Activated T-cell treated with anti-CD3 and anti-CD28 coated beads, Interleukin-2, amount 50 U/mL, for 48 hours (primary cell): ENCODE measurements around the gene FAM204A.

ENCODE experiments used
- DNase-seq, 2 experiments: peaks; one replicate each; pipeline ENCODE4 v3.0.0-alpha.2; 2020

The FAM204A gene

DNA sequence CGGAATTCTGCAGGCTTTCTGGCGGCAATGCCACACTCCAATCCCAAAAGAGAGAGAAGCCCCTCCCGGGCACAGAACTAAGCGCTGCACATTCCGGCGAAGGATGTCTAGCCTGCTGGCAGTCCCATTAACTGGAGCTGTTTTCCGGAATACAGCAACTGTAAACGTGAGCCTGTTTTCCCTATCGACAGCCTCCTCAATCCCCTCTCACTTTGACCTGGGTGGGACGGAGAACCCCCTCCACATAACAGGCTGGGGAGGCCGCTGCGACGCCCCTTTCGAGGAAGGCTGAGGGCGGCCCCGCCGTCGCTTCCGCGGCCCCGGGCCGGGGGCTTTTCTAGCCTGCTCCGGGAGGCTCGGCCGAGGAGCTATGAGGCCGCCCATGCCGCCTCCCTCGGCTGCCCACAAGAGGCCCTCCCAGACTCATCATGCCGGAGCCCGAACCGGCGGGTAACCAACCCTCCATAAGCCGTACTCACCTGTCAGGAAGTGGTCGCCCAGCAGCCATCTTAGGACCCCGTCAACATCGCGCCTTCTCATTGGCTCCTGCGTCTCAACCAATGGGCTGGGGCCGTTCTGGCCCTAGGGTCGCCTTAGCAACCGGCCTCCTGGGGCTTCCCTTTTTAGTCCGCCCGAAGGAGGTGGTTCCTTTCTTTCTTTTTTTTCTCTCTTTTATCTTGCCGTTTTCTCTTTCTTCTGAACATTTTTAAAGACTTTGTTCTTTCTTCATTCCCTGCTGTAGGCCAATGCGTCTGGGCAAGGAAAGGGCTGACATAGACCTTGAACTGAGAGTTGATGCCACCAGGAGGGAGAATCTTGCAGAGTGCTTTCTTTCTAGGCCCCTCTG lies at the start of gene FAM204A:
Gene FAM204A (minus strand): TSS at position 534 of the 847 bp plus-strand sequence. CDS start 5,909 bp downstream, outside the sequence.
- DNase-seq, result peak; percentile 96 to 97

DNA sequence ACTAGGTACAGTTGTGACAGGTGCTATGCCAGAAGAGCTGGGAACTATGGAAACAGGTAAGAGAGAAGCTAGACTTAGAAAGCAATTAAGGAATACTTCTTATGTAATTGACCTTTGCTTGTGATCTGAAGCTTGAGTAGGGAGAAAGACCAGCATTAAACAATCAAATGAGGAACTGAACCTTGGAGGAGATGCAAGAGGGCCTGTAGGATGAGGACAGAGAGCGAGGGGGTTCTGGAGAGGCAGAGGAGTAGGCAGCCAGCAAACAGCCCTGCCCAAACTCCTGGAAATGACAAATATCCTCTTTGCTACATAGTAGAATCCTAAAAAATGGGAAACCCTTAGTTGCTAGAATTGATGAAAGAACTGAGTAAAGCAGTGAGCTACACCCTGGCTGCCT lies 41.6 kb upstream of the FAM204A start:
- DNase-seq, result no peak

DNA sequence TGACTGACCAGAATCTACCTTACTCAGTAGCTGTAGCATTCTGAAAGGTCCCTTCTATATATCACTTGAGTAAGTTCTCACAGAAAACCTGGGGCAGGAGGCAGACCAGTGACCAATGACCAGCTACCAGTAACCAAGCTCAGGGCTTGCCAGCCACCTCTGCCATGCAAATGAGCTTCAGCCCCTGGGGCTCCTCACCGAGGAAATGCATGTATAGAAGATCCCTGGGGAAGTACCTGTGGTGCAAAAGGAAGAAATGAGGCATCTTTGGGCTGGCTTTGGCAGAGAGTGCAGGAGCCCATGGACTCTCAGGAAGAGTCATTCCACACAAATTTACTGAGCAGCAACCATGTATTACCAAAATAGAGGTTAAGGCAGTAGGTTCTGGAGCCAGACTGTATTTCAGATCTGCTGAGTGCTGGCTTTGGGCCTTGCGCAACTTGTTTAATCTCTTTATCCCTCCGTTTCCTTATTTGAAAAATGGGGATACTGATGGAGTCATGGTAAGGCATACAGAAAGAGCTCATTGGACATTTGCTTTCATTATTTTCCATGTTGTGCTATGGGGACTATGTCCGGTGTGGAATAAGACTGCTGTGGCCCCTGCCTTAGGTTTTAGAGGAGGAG lies 41.1 kb upstream of the FAM204A start:
- no peak for DNase-seq

DNA sequence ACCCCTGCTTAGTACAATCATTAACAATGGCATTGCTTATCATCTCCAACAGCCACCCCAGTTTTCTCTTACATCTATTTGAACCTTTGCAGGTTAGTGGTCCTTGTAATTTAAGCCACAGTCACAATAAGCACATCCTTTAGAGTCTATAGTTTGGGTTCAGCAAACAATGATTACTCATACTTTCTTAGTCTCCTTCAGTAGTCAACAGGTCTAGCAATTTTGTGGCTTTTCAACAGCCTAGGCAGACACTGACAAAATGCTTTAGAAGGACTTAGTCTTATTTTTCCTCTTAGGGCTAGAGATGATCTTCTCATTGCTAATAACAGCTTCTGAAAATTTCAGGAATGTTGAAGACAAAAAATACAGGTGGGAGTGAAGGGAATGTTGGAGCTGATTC lies 32.3 kb upstream of the FAM204A start:
- no peak for DNase-seq

DNA sequence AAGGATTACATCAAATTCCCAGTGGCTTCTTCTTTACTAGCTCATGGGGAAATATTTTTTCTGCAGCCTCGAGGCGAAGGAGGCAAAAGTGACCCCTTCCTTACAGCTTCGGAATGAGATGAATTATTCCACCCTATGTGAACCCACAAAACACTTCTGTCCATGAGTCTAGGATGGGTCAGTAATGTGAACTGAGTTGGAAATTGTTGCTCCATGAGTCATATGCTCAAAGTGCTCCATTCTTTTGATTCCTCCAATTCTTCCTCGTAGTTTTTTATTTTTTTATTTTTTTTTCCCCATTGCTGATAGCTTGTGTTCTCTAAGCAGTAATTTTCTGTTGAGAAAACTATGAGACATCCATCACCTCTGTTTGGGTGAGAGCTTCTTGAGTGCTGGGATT lies 31.7 kb upstream of the FAM204A start:
- DNase-seq, result no peak

DNA sequence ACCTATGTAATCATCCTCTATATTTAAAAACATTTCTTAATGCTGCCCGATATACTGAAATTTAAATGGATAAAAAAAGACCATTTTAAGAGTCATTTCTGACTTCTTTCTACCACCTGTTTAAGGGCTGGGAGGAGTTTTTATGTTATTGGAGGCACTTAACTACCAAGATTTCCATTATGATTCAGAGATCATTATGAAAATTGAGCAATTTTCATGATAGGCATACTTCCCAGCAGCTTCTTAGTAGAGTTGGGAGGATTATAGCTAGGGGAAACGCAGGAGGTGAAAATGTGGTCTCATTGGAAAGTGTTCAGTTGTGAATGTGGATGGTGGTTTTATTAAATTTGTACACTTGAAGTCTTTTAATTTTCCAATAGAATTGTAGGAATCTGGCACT lies 28.4 kb upstream of the FAM204A start:
- DNase-seq, result no peak

DNA sequence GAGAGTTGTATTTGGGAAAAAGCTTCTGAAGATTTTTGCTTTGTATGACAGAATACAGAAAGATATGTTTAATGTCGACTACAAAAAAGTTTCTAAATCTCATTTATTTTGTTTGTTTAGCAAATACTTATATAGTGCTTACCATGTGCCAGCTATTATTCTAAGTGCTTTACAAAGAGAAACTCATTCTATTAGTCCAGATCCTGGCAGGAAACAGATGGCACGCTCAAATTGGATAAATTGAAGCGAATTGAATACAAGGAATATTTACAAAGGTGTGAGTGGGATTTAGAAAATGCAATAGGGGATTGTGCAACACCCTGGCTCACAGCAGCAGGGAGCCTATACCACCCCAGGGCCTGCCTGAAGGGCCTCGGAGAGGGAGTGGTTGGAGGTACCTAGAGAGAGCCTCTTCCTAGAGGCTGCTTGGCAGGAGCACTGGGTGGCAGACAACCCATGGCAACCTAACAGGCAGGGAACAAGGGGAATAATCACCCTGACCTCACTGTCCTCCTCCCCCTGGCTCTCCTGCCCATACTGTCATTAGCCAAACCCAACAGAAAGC lies 27.6 kb upstream of the FAM204A start:
- DNase-seq, result no peak

DNA sequence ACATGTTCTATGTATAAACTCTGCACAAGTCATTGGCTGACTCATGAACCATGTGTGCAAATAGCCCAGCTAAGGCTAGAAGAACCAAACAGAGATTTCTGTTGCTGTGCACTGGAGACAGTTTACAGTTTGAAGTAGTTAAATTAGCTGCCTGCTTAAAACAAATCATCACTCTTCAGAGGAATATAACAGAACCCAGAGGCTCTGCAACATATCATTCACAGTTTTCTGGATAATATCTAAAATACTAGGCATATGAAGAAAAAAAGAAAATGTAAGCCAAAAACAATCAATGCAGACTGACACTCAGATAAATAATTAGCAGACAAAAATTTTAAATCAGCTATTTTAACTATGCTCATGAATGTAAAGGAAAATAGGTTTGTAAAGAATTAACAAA lies 23.6 kb upstream of the FAM204A start:
- DNase-seq, result no peak

DNA sequence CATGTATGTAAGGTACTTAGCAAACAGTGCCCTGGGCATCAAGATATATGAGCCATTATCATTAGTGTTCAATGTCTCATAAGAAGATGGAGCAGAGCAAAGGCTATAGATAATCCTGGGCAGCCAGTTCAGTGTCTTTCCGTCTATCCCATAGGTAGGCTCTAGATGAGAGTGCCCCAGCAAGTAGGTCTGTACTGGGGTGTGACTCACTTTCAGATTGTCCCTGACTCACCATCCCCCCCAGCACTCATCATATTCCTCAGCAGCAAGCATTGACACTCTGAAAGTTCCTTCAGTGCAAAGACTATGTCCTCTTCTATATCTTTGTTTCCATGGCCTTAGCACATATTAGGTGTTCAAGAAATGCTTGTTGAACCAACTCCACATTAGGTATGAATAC lies 20.0 kb upstream of the FAM204A start:
- no peak for DNase-seq

DNA sequence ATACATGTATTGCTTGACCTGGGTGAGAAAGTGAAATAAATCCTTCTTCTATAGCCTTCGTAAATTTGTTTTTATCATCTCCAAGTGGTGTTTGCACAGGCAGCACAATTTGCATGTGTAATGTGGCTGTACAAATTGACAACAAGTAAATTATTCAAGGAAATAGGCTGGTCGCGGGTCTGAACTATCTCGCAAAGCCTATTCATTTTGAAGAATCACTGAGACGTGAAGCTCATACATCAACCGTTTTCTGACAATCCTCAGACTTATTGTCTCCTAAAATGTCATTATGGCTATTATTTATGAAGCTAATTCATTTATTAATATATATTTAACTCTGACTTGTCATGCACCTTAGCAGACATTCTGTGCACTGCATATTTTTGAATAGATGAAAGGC lies 16.2 kb upstream of the FAM204A start:
- DNase-seq, result no peak

DNA sequence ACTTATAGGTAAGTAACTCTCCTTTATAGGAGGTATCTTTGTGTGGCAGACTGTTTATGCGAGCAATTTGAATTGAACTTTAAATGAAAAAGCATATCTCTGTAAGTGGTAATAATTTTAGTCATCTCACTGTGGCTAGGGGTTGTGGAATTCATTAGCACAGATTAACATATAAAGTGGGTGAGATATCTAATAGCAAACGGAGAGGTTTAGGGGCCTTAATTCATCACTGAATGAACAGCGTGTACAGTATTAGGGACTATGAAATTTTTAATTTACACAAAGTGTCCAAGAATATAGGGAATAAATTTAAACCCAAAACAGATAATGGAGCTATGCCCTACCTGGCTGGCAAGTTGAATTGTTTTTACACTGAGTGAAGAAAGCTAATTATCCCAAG lies 15.7 kb upstream of the FAM204A start:
- DNase-seq, result no peak

DNA sequence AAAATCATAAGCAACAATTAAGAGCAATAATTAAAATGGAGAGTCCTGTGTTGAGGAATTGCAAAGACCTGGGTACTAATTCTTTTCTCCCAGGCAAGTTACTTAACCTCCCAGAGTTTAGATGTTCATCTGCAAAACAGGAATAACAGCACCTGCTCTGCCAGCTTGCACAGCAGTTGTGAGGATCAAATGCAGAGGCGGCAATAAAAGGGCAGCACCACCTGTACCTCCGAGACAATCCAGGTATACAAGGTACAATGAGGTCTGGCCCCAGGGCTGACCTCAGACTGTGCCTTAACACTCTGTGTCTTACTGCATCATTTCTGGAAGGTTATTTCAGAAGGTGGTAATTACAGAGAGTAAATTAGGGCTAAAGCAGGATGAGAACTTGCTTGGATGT lies 14.5 kb upstream of the FAM204A start:
- no peak for DNase-seq

DNA sequence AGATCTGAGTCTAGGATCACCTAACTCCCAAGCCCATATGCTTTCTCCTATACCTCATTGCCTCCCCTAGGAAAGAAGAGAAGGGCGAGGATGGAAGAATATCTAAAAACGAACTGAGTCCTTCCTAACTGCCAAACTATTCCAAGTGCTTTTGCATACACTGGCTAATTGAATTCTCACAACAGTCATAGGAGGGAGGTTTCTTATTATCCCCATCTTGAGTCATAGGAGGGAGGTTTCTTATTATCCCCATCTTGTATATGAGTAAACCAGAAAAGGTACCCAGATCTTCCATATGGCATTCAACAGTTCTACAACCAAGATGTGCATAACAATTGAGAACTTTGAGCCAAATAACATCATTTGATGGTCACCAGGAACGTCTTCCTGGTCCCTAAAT lies 13.1 kb upstream of the FAM204A start:
- no peak for DNase-seq

DNA sequence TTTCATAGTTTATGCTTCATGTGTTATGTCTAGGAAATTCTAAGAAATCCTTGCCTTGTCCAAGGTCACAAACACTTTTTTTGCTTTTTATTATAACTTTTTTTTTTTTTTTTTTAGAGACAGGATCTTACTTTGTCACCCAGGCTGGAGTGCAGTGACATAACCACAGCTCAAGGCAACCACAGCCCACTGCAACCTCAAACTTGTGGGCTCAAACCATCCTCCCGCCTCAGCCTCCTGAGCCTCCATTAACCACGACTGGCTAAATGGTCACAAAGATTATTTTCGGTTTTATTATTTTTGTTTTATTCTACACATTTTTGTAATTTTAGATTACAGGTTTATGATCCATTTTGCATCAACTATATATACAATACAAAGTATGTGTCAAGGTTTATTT lies 7.1 kb upstream of the FAM204A start:
- no peak for DNase-seq

DNA sequence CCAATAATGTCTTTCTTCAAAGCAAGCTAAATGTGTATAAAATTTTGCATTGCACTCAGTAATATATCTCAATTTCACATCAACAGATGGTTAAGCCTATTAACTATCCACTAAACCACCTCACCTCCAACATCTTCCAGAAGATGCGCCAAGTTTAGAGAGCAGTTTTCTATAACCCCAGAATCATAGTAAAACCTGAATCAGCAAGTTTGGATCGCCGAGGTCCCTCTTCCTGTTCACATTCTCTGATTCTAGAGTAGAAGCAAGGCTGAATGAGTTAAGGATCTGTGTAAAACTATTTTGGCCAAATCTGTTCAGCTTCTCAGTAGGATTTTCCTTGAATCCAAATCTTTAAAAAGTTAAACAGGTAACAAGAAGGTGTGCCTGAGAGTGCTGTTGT lies 1.4 kb upstream of the FAM204A start:
- DNase-seq, result no peak

DNA sequence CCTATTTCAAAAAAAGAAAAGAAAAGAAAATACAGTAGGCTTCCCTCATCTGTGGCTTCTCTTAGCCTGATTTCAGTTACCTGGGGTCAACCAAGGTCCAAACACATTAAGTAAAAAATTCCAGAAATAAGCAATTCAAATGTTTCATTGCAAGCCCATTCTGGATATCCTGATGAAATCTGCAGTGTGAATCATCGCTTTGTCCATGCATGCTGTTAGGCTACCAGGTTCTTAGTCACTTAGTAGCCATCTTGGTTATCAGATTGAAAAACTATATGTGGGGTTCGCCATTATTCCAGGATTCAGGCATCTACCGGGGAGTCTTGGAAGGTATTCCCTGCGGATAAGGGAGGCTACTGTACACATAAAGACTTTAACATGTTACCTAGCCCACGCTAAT lies 991 bp upstream of the FAM204A start:
- DNase-seq, result no peak

DNA sequence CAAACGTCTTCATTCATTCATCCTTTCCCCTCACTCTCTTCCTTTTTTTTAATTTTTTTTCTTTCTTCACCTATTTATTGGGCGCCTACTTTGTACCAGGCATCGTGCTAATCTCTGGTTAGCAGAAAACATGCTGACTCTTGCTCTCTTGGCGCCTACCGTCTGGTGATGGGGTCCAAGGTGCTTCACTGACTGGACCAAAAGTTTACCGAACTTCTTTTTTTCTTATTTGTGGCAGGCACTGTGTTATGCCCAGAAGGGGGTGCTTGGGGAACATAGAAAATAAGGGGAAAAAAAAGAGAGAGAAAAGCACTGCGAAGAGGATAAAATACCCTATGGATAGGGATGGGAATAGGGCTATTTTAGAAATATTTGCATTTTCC lies 505 bp upstream of the FAM204A start:
- no peak for DNase-seq

DNA sequence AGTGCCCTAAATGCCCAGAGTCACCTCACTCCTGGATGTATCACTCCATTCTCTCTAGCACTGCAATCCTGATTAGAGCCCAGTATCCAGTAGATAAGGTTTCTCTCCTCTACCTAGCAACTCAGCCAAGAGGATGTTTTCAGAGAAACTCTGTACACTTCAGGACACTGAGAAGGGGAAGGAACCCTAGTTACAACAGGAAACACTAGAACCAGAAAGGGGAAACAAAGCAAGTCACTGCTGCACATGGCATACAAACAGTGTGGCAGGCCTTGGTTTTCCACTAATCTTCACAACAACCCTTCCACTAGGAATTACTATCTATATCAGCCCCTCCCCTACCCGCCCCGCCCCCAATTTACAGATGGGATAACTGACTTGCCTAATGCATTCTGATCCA lies 1.6 kb downstream of the FAM204A start:
- DNase-seq, result no peak

DNA sequence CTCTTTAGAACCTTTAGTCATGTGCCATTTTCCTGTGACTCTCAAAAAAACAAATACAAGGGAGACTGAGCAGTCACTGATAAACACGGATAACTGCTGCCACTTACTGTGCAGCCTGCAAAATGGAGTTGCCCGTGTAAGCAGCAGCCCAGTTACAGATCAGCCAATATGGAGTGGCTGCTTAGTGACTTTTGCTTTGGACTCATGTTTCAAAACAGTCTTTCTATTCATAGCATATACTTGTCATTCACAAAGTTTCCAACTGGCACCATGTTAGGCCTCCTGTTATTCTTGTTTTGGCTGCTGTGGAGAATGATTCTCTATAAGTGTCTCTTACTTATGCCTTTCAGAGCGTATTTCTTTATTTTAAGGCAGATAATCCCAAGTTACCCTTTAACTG lies 3.0 kb downstream of the FAM204A start:
- DNase-seq, result no peak

DNA sequence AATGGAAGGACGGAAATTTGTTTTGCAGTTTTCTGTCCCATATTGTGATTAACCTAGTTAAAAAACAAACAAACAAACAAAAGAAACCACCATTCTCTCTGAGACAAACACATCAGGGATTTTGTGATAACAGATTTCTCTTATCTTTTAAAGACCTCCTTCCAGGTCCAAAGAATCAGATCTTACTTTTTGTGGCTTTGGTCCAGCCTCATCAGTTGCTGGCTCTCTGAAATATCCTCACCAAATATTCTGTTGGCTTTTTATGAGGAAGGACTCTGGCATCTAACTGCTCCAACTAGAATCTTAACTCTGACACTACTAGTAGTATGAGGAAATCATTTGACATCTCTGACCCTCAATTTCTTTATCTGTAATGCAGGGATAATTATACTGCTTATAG lies 4.8 kb downstream of the FAM204A start:
- no peak for DNase-seq

DNA sequence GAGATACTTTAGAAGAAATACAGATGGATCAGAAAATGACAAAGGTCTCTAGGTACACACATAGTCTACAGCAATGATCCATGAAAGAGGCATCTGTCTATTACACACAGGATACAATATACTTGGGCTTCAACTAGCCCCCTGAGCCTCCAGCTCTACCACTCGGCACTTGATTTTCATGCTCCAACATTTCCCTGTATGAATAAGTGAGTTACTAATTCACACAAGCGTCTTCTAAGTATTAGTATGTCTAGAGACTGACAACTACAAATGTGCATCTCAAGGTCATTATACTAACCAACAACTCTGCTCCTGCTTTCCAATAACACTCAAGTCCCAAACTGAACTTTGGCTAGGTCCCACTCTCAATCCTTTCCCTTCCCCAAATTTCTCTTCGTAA lies 8.3 kb downstream of the FAM204A start:
- DNase-seq, result no peak

DNA sequence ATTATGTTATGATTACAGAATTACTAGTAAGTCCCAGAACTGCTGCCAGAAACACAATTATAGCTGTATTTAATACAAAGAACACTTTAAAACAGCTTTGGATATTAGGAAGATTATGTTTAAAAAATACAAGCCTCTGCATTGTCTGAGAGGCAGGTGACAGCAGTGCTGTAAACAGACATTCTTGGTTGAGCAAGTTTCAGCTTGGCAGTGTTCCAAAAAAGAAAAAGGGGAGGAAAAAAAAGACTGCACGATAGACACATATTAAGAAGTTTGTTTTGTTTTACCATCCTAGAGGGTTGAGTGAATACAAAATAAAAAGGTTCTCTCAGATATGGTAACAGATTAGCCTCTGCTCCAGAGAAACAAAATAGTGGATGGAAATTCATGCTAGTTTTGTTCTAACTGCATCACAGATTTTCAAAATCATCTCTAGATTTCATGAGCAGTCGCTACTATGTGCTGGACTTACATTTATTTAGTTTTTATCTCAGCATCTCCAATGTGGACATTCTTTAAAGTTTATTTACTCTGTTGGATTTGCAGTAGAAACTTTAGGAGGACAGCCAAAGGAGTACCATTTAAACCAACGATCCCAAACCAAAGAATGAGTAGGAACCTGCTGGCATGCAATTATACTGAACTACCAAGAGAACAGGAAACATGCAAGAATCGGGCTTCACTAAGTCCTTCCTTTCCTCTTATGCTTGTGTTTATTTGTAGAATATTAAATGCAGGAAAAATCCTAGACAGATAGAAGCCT lies 9.0 kb downstream of the FAM204A start:
- DNase-seq, result no peak

DNA sequence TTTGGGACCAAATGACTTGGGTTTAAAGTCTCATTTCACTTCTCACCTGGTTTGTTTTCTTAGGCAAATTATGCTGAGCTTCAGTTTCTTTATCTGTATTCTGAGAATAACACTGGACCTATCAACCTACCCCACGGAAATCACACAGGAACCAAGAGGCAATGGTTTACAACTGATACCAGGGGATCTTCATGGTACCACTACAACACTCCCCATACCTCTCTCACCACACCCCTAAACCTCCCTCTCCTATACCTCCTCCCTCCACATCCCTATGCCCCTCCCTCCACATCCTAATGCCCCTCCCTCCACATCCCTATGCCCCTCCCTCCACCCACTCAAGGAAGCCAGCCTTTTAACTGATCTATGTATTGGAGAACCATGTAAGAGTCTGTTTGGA lies 9.9 kb downstream of the FAM204A start:
- DNase-seq, result no peak
